ENCODE measurements around the gene MCC.

DNA sequence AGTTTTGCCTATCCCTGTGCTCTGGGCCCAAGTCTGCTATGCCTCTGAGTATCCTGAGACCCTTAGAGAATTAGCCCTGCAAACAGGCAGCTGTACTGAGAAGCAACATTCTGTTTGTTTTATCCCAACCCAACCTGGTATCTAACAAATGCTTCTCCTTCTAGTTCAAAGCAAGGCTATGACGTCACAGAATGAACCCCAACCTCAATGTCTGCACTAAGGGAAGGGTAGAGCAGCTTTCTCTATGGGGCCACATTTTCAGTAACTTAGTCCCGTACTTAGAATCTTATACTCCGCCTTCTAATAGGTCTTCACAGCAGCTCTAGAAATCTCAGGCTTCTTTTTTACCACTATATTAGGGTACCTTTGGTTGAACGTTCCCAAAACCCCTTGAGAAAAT, 223.1 kb downstream of the MCC start:
- TF ChIP-seq, protein P1, sequence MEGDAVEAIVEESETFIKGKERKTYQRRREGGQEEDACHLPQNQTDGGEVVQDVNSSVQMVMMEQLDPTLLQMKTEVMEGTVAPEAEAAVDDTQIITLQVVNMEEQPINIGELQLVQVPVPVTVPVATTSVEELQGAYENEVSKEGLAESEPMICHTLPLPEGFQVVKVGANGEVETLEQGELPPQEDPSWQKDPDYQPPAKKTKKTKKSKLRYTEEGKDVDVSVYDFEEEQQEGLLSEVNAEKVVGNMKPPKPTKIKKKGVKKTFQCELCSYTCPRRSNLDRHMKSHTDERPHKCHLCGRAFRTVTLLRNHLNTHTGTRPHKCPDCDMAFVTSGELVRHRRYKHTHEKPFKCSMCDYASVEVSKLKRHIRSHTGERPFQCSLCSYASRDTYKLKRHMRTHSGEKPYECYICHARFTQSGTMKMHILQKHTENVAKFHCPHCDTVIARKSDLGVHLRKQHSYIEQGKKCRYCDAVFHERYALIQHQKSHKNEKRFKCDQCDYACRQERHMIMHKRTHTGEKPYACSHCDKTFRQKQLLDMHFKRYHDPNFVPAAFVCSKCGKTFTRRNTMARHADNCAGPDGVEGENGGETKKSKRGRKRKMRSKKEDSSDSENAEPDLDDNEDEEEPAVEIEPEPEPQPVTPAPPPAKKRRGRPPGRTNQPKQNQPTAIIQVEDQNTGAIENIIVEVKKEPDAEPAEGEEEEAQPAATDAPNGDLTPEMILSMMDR (IDR thresholded peaks at IDR 0.05) = no peak
- no peak for TF ChIP-seq POLR2A (IDR thresholded peaks at IDR 0.05)

Measured in uterus (tissue), 2 donors.